Body of pancreas (tissue), 4 donors: ENCODE measurements around the gene LGR6.
"Not testable (repeated sequence)": the region's sequence is repeated elsewhere in the genome, so short reads cannot be mapped to it uniquely, and the experiment has no call there.

Experiments
- CTCF ChIP-seq, 7 experiments: fragments of 450-650 bp in 4 of 7; fragments of 200-600 bp in 3 of 7; sonication (generic) in 3 of 7; IDR thresholded peaks; one replicate each; pipeline ENCODE4 v1.5.1; 2016 to 2019; ENCODE audit warnings: antibody characterized with exemption in 7 of 7
- POLR2A ChIP-seq, 3 donors: fragments of 450-650 bp; IDR thresholded peaks; one replicate each; pipeline ENCODE4 v1.6.1; 2016; ENCODE audit warnings: antibody characterized with exemption in 3 of 3, mild to moderate bottlenecking in 2 of 3

- not testable (repeated sequence) for TF ChIP-seq CTCF, POLR2A (IDR thresholded peaks at IDR 0.05)
These were observed 12.9 kb upstream of the LGR6 start for GRCh38 chr1:202180751-202181139.
